NB4 (cell line): ENCODE measurements around the gene CNNM1.

Experiments
- DNase-seq: peaks from one replicate; pipeline ENCODE4 v3.0.0; 2010; ENCODE audit warnings: low read depth
- H3K4me3 ChIP-seq: one replicate; pipeline ENCODE4 v1.5.1; 2011; ENCODE audit warnings: mild to moderate bottlenecking, low read depth, low read length, moderate library complexity
- CTCF ChIP-seq: IDR thresholded peaks from one replicate; pipeline ENCODE4 v1.5.1; 2012; ENCODE audit warnings: low read depth, low read length
- MAX ChIP-seq: IDR thresholded peaks from 2 replicates; pipeline ENCODE4 v1.6.1; 2011; ENCODE audit warnings: low read depth, low read length
- MYC ChIP-seq: IDR thresholded peaks from 2 replicates; pipeline ENCODE4 v1.6.1; 2011; ENCODE audit warnings: low read depth, low read length
- POLR2A ChIP-seq: IDR thresholded peaks from 2 replicates; pipeline ENCODE4 v1.6.1; 2011; ENCODE audit warnings: mild to moderate bottlenecking; ENCODE audit not compliant: insufficient read length; ENCODE audit errors: extremely low read depth

Gene CNNM1

GRCh38 chr10:99365311-99365710, 36.2 kb downstream of the CNNM1 start:
- no peak overlapping the region for H3K4me3 ChIP-seq
- TF ChIP-seq CTCF (no peak), MAX (no peak), MYC (no peak), POLR2A (no peak)
- DNase-seq: no peak

- TF ChIP-seq CTCF: no peak
- no peak for TF ChIP-seq MAX
- TF ChIP-seq POLR2A: no peak
- no peak for TF ChIP-seq MYC
- DNase-seq: no peak
- no peak overlapping the region for H3K4me3 ChIP-seq
Measured at GRCh38 chr10:99365736-99366135, 36.6 kb downstream of the CNNM1 start.

- TF ChIP-seq CTCF (no peak), POLR2A (no peak), MYC (no peak), MAX (no peak)
- DNase-seq: no peak
- no peak overlapping the region for H3K4me3 ChIP-seq
Measured at GRCh38 chr10:99366666-99367065, 37.5 kb downstream of the CNNM1 start.

GRCh38 chr10:99368646-99369045, 39.5 kb downstream of the CNNM1 start:
- no peak for TF ChIP-seq MAX
- TF ChIP-seq POLR2A: no peak
- TF ChIP-seq CTCF: no peak
- TF ChIP-seq MYC: no peak
- no peak for DNase-seq
- H3K4me3 ChIP-seq: no peak overlapping the region

GRCh38 chr10:99369126-99369525, 40.0 kb downstream of the CNNM1 start:
- DNase-seq: no peak
- H3K4me3 ChIP-seq: no peak overlapping the region
- TF ChIP-seq MYC: no peak
- TF ChIP-seq POLR2A: no peak
- no peak for TF ChIP-seq CTCF
- TF ChIP-seq MAX: no peak

GRCh38 chr10:99369551-99369950, 40.4 kb downstream of the CNNM1 start:
- TF ChIP-seq MAX (no peak), CTCF (no peak), POLR2A (no peak), MYC (no peak)
- no peak for DNase-seq

More at GRCh38 chr10:99369551-99369950, 40.4 kb downstream of the CNNM1 start:
- H3K4me3 ChIP-seq: no peak overlapping the region
